Measurements from ENCODE around the gene DAP.

Gene DAP

DNA sequence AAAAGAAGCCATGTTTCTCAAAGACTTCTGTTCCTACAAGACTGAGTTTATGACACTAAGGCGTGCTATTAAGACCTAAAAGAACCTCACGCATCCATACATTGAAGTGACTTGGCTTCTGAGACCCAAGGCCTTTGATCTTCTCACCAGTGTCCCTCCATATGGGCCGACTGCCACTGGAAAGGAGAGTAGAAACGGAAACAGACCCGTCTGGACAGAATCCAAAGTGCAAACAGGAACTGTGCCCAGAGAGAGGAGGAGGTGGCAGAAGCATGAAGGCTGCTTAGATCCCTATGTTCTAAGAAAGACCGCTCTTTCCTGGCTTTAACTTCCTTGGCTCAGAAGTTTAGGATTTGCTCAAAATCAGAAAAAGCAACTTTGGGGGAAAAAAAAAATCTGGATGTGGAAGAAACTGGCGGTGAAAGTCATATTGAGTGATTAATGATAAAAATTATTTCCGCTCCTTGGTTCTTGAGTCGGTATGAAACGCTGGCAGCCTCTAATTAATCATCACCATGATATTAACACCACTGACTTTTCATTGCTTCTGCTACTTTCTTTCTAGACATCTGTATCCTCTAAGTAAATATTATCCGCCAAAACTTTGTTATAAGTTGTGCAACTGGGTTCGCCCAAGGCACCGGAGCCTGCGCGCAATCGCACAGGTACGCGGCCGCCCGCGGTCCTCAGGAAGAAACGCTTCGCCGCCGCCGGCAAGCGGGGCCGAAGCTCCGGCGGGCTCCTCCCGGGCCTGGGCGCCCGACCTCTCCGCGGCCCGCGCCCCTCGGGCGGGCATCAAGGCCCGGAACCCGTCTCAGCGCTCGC lies 726 bp downstream of the DAP start:
- peak; percentile 82 for DNase-seq

DNA sequence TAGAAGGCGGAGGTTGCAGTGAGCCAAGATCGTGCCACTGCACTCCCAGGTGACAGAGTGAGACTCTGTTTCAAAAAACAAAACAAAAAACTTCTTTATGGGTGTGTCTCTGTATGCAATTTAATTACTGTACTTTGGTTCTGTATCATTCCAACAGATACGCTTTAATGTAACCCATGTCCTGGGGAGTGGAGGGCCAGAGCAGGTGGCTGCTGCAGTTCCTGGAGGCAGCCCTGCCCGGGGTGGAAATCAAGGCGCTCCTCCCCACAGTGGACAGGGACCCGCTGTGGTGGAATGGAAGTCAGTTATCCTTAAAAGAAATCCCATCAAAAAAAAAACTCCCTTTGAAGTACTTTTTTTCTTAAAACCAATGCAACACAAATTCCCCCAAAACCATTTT lies 1.9 kb downstream of the DAP start:
- no peak for DNase-seq

DNA sequence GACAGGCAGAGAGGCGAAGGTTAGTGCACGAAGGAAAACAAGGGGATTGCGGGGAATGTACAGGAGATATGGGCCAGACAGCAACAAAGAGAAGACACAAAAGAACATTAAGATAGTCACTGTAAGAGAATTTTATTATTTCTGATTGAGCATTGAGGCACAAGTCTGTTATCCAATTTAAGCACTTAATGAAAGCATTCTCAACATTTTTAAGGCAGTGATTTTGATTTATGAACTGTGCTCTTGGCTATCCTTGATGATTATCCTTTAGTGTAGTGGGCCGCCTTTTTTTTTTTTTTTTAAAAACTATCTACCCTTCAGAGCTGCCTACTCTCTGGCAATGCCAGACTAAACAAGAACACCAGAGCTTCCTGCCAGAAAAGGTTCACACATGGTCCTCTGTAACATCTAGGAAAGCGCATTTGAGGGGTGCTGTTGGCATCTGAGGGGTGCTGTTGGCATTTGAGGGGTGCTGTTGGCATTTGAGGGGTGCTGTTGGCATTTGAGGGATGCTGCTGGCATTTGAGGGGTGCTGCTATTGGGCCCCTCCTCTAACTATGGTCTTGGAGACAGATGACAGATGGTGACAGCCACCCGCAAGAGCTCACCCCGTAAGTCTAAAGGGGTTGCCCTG lies 3.0 kb downstream of the DAP start:
- no peak for DNase-seq

DNA sequence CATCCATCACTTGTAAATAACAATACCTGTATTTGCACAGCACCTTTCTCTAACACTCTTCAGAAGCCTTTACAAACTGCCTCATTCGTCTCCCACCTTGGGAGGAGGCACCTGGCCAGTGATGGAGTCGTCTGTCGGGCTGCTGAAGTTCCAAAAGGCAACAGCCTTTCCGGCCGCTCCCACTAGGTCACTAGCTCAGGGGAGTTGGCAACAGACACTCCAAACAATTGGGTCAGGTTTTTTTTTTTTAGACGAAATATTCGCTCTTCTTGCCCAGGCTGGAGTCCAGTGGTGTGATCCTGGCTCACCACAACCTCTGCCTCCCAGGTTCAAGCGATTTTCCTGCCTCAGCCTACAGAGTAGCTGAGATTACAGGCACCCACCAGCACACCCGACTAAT lies 4.0 kb downstream of the DAP start:
- DNase-seq: no peak

DNA sequence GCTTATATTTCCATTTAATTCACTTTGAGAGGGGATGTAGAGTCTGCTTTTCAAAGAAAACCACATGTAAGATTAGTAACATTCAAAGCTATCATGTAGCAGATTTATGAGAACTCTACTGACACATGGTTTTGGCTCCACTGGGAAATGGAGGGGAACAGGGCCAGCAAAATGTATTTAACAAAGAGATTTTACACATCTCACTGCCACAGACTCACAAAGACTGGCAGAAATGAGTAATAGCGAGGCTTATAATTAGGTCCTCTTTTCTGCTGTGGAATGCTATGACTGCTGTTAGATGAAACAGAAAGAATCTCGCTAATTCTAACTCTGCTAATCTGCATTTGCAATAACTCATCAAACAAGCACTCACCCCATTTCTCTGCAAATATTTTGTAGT lies 4.5 kb downstream of the DAP start:
- no peak for DNase-seq

DNA sequence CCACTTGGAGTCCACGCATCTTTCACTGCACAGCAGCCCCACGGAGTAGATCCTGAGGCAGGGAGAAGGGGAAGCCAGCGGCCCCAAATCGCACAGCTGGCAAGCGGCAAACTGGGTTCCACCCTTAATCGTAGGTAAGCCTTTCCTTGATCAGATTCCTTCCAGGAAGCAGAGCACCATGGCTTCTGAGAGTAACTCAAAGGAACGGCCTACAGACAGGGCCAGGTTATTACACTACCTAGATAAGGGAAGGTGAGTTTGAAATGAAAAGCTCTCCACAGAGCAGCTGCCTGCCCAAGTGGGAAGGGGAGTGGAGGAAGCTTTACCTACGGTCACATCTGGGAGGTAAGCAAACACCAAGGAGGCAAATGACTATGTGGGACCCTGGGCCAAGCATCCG lies 7.9 kb downstream of the DAP start:
- no peak for DNase-seq

DNA sequence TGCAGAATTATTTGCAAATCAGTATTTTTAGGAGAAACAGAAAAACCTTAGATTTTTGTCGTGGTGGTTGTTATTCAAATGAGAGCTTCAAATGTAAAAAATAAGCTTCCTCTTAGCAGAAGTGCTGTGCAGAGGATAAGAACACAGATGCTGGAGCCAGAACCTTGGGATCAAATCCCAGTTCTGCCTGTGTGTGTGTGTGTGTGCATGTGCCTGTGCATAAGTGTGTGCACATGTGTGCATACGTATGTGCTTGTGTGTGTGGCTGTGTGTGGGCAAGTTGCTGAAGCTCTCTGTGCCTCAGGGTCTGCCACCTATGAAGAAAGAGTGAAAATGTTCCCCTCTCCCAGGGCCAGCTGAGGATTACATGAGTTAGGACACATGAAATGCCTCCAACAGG lies 8.6 kb downstream of the DAP start:
- DNase-seq: no peak

DNA sequence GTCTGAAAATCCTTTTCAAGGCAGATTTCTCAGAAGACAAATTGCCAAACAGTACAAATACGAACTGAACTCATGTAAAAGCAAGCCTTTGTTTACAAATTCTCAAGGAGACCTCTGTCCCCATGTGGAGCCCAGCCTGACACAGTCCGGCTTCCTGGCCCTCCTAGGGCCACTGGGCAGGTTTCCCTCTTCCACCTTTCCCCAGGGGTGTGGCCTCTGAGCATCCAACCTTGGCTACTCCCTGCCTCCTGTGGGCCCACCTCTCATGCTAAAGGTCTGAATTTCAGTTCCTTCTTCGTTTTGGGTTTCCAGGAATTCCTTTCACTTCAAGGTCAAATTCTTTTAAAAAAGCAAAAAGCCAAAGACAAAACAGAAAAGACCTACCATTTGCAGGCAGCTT lies 10.1 kb downstream of the DAP start:
- DNase-seq: no peak

DNA sequence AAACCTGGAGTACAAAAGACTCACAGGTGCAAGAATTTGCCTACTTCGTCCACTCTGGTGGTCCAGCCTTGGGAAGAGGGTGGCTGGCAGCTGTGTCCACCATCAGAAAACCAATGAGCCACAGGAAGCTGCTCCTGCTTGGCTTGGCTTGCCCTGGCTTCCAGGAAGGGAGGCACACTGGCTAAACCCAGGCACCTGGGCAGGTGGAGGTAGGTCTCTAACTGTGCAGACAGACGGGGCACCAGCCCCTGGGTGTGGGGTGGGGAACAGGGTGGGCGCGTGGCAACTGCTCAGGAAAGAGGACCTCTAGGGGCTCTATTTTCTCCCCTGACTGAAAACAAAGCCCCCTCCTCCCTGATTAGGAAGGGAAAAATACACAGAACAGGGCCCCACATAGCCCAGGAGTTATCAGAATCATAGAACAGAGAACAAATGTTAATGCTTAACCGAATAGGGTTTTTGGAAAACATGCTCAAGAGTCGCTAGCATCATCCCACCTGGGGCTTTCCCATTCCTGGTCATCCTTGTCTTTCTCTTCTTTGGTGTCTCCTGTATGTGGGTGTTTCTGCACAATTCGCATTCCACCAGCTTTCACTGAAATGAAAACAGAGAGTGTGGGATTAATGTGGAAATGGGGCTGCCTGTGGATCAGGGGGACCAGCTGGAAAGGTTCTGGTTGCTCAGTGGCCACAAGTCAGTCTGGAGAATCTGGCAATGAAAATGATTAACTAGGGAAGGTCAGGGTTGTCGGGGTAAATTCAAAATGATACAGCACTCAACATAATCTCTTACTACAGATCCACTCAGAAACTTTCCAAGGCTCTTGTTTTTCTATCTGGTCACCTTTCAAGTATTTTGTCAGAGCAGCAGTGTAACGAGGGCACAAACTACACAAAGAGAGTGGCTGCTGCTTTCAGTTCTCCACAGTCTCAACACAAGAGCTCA lies 13.1 kb downstream of the DAP start:
- DNase-seq: no peak

DNA sequence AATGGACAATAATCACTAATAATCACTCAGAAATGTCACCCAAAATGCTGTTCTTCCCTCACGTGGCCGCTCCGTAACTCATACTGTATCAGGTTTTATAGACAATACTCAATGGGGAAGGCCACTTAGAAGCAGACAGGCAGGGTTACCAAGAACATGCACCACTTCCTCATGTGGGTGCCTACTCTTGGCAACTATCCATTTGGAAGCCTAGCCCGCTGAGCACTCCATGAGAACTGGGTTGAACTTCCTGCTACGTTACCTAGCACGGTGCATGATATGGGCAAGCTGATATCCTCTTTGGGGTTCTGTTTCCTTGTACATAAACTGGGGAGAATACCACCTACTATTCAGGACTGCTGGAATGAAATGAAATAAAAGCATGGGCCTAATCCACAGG lies 14.3 kb downstream of the DAP start:
- DNase-seq: no peak

DNA sequence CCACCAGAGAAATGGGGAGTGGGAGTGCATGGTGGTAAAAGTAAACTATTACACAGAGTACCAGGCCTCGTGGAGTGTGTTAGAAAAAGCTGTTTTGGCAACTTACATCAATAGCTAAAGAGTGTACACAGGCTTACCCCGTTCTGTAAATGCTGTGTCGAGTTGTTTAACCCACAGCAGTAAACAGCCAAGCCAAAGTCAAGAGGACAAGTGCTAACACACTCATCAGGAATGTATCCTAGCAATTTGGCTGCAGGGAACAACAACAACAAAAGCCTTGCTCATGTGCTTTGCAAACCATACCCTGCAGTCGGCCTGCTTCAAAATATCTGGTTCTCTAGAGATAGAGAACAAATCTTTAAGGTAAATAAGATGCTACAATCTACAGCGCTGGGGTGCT lies 15.9 kb downstream of the DAP start:
- no peak for DNase-seq

DNA sequence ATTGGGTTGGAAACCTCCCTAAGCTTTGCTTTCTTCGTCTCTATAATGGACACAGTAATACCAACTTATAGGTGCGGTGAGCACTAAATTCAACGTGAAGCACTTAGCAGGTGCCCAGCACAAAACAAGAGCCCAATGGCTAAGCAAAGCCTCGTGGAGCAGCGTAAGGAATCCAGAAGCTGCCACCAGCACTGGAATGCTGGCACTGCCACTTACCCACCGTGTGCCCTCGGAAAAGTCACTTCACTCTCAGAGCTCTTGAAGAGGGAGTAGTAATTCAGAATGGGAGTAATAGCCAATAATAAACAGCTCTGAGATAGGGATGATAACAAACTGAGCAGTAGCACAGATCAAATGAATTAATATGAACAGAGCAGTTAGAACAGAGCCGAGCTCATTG lies 16.4 kb downstream of the DAP start:
- DNase-seq: no peak

DNA sequence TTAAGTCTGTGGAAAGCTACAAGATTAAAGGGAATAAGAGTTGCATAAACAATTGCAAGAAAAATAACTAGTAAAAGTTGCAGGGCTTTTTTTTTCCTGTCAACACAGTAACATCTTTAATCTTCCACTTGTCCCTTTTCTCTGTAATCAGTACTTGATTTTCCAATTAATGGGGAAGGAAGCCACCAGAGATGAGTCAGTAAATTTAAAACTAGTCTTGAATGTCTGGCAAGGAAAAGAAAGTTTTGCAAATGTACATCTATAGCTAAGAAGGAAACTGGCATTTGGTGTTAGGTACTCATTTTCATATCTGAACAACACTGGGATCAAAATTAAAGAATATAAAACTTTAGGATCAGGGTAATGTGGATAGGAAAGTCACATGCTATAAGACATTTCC lies 17.1 kb downstream of the DAP start:
- DNase-seq: no peak

DNA sequence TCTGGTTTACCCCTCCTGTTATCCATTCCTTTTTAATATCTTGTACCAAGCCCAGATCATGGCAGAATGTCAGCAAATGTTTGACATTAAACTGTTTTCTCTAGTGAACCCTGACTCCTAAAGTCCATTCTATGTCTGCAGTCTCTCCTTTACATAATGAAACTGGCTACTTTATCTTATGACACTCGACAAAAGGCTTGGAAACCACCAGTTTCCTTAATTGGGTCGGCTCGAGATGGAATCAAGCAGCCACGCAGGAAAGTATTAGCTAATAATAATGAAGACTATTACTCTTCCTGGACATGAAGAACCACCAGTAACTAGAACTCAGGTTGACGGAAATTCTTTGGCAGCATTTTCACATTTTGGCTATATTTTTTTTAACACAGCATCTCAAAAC lies 17.5 kb downstream of the DAP start:
- DNase-seq: no peak

DNA sequence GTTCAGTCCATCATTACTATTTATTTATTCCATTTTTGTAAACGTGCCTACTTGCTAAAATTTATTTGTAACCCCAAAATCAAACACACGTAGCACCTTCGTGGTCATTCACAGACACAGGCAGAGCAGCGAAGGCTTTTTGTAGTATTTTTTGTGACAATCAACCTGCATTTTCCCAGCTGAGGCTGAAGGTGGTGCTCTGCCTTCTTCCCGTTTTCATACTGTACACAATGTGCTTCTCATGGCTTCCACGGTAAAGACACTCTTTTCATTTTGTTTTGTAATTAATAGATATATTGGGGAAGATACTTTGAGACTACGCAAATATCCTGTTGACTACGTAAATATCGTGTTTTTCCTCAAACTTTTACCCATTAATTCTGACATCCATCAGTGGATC lies 19.4 kb downstream of the DAP start:
- no peak for DNase-seq

DNA sequence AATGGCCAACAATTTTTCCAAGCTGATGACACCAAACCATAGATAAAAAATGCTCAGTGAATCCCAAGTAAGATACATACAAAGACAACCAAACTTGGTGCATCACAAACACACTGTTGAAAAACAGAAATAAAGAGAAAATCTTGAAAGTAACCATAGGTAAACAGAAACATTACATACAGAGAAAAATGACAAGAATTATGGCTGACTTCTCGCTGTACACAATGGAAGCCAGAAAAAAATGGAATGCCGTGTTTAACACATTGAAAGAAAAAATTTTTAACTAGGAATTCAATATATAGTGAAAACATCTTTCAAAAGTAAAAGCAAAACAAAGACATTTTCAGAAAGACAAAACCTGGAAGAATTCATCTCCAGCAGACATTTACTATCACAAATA lies 20.6 kb downstream of the DAP start:
- DNase-seq: no peak

DNA sequence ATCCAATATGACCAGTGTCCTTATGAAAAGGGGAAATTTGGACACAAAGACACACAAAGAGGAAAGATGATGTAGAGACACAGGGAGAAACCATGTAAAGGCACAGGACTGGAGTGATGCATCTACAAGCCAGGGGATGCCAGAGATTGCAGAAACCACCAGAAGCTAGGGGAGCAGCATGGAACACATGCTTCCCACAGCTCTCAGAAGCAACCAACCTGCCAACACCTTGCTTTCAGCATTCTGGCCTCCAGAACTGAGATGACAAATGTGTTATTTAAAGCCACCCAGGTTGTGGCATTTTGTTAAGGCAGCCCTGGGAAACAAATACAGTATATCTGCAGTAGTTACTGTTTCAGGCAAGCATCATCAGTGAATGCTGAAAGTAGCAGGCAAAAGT lies 23.2 kb downstream of the DAP start:
- no peak for DNase-seq

DNA sequence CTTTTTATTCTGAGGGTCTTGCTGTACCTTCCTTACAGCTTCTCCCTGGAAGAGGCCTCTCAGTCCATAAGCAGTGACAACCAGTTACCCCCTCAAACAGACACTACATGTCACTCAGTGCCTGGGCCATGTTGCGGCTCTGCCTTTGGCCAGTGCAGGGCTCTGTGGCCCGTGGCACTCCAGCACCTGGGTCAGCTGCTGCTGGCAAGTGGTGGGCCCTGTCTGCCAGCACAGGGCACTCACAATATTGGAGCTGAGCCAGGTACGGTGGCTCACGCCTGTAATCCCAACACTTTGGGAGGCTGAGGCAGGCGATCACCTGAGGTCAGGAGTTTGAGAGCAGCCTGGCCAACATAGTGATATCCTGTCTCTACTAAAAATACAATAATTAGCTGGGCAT lies 24.2 kb downstream of the DAP start:
- no peak for DNase-seq

DNA sequence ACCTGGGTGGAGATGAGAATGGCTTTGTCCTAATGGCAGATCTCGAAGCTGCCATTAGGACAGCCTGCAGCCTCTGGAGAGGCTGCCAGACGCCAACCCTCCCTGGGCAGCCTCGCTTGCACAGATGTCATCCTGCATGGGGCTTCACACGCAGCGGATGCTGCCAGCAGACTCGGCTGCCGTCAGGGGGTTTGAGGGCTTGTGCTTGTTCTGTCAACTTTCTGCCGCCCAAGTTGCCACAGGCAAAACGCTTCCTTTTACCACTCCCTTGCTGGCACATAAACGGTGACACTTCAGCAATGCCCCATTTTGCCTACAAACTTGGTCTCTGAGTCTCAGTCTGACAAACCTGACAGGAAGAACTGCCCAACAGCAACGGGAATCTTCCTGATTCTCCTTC lies 24.7 kb downstream of the DAP start:
- no peak for DNase-seq

DNA sequence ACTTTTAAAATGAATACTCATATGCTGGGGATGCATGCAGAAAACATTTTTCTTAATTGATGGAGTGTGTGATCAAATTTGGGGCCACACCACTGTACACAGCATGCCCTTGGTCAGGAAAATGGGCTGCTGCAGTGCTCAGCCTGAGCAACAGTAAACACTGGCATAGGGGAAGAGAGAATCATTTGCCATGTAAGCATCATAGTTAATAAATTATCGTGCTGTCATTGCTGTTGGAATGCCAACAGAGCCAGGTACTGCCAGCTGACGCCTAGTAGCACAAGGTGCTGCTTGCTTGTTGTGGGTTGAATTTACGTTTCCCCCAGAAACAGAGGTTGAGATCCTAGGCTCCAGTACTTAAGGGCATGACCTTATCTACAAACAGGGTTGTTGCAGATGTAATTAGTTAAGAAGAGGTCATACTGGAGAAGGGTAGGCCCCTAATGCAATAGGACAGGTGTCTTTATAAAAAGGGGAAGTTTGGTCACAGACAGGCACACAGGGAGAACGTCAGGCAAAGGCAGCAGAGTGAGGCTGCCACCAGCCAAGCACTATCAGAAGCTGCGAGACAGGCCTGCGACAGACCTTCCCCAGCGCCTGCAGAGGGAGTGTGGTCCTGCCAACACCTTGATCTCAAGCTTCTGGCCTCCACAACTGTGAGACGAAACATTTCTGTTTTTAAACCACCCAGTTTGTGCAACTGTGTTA lies 25.3 kb downstream of the DAP start:
- DNase-seq: no peak

DNA sequence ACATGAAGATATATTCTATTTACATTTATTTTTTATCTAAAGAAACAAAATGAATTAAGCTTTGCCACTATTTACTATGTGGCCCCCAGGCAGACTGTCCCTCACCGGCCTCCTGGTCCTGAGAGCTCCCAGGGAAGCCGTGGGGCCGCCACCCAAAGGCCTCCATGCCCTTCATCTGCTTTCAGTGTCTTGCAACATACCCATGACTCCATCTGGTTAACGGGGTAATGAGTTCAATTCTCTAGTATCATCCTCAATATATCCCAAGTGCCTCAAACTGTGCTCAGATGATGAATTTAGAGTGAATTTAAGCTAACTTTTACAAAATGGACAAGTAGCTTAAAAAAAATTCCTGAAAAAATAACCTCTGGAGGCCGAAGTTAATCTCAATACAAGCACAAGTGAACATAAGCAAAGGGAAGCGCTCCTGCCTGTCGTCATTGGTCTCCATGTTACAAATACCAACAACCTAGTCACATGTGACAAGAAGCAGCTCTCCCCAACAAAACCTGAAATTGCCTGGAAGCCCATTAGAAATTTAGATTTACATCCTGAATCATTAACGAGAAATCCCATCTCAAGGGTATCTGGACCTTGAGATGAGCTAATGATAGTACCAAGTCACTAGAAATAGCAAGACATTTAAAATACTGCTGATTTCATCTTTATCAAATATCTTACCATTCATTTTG lies 26.1 kb downstream of the DAP start:
- no peak for DNase-seq

DNA sequence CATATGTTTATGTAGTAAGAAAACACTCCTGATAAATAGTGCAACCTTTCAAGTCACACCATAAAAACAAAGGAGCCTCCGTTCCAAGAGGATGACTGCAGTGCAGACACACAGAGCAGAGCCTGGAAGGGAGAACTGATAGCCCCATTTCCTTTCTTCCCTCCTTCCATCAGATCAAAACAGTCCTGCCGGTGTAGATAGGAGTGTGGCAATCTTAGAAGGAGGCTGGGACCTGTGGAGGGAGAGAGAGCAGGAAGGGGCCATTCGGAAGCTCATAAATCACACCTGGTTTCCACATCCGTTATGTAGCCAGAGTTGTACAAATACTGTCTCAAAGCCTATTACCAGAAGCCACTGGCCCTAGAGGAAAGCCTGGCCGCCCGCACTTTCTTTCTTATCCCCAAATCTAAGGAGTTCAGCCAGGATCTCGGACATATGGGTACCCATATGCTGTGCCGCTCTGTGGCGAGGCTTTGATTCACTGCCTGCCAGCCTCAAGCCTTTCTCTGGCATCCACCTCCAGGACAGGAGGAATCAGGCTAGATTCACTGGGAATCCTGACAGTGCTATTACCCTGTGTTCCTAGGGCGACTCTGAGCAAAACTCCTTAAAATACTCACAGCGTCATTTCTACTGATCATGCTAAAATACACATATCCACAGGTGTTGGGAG lies 26.9 kb downstream of the DAP start:
- no peak for DNase-seq
